Measurements from ENCODE around the gene PCSK4. TPM values are rescaled to one million over a fixed set of nuclear protein-coding genes. Genes with fewer than 3 reads are reported as not detected.

PCSK4 gene
- total and polyA plus RNA-seq, 2 of the 13 experiments (the other 11 are each of a cell fraction or from before 2014, with no cell fraction given): 2.0 to 2.7 TPM

GRCh38 chr19:1491114-1491848 lies 1.1 kb upstream of the PCSK4 start, which contains the start of gene REEP6 (continued):
- TF ChIP-seq KLF6 (CRISPR knock-in tag; IDR thresholded peaks at IDR 0.05) (no peak), ZNF615 (CRISPR knock-in tag; IDR thresholded peaks at IDR 0.05; ENCODE audit: borderline replicate concordance) (no peak), PLRG1 (conservative IDR thresholded peaks at IDR 0.05) (no peak), STAT5B (CRISPR knock-in tag; IDR thresholded peaks at IDR 0.05) (no peak), ZMAT5 (CRISPR knock-in tag; IDR thresholded peaks at IDR 0.05; ENCODE audit: borderline replicate concordance, low read depth) (no peak), ZBTB2 (CRISPR knock-in tag; IDR thresholded peaks at IDR 0.05; ENCODE audit: low read depth) (peak; percentile 71), NFE2L2 (IDR thresholded peaks at IDR 0.05; ENCODE audit: low read length) (no peak), ZBTB40 (IDR thresholded peaks at IDR 0.05) (no peak), ZBTB40 (CRISPR knock-in tag; IDR thresholded peaks at IDR 0.05) (peak; percentile 66; the same call in 1 of the 2 replicates), MYC (CRISPR knock-in tag; IDR thresholded peaks at IDR 0.05; ENCODE audit: borderline replicate concordance) (peak; percentile 79), HMGXB3 (CRISPR knock-in tag; IDR thresholded peaks at IDR 0.05; ENCODE audit: borderline replicate concordance) (0 out of 2 replicates have a peak, but pooled peaks have one; percentile 8), ATAD3A (CRISPR knock-in tag; IDR thresholded peaks at IDR 0.05) (no peak), GABPA (IDR thresholded peaks at IDR 0.05; ENCODE audit: low read depth, low read length) (no peak), GABPA (CRISPR knock-in tag; IDR thresholded peaks at IDR 0.05; ENCODE audit: low read depth) (no peak), RCOR2 (CRISPR knock-in tag; IDR thresholded peaks at IDR 0.05) (peak; percentile 64; the same call in 1 of the 2 replicates)

Data from HepG2 (cell line).